OCI-LY1 (cell line): ENCODE results near the gene HDGFL3.

Source experiments
- H2AFZ ChIP-seq: fragments of 200-600 bp; sonication (generic), shearing (Covaris generic); 2 replicates; pipeline ENCODE4 v1.6.0; 2014; ENCODE audit warnings: antibody characterized with exemption, mild to moderate bottlenecking, low read length
- H3F3A ChIP-seq: fragments of 200-600 bp; sonication (generic), shearing (Covaris generic); 2 replicates; pipeline ENCODE4 v1.6.0; 2014; ENCODE audit warnings: mild to moderate bottlenecking, antibody characterized with exemption, low read length, moderate library complexity; ENCODE audit not compliant: insufficient read depth
- H3K27ac ChIP-seq: fragments of 200-600 bp; sonication (generic); 2 replicates; pipeline ENCODE4 v1.5.1; 2014; ENCODE audit warnings: low read length, mixed run types, mild to moderate bottlenecking, low read depth; ENCODE audit not compliant: poor library complexity, severe bottlenecking
- H3K27me3 ChIP-seq: fragments of 200-600 bp; sonication (generic); 2 replicates; pipeline ENCODE4 v1.6.0; 2014; ENCODE audit warnings: antibody characterized with exemption, mild to moderate bottlenecking, low read length, moderate library complexity; ENCODE audit not compliant: insufficient read depth
- H3K36me3 ChIP-seq: fragments of 200-600 bp; sonication (generic); 2 replicates; pipeline ENCODE4 v1.6.1; 2014; ENCODE audit warnings: mild to moderate bottlenecking, antibody characterized with exemption, low read length, moderate library complexity, mixed read lengths; ENCODE audit not compliant: insufficient read depth
- H3K4me1 ChIP-seq: fragments of 200-600 bp; sonication (generic); 2 replicates; pipeline ENCODE4 v1.5.1; 2014; ENCODE audit warnings: mild to moderate bottlenecking, low read length, moderate library complexity; ENCODE audit not compliant: insufficient read depth, severe bottlenecking
- H3K4me2 ChIP-seq: fragments of 200-600 bp; sonication (generic), shearing (Covaris generic); 2 replicates; pipeline ENCODE4 v1.6.1; 2014; ENCODE audit warnings: low read length
- H3K4me3 ChIP-seq: fragments of 200-600 bp; sonication (generic); 2 replicates; pipeline ENCODE4 v1.5.1; 2014; ENCODE audit warnings: low read length, low read depth, mild to moderate bottlenecking, mixed read lengths; ENCODE audit not compliant: poor library complexity, severe bottlenecking
- H3K79me2 ChIP-seq: fragments of 200-600 bp; shearing (Covaris generic); 2 replicates; pipeline ENCODE4 v1.6.1; 2016; ENCODE audit warnings: mixed run types, low read length, mixed read lengths; ENCODE audit not compliant: insufficient read depth
- H3K9ac ChIP-seq: fragments of 200-600 bp; sonication (generic), shearing (Covaris generic); 2 replicates; pipeline ENCODE4 v1.6.1; 2014; ENCODE audit warnings: mild to moderate bottlenecking, low read length, mixed read lengths
- H3K9me2 ChIP-seq: fragments of 200-600 bp; sonication (generic), shearing (Covaris generic); 2 replicates; pipeline ENCODE4 v1.6.1; 2014; ENCODE audit warnings: low read depth, mild to moderate bottlenecking, low read length, mixed read lengths
- H3K9me3 ChIP-seq: fragments of 200-600 bp; shearing (Covaris generic); 2 replicates; pipeline ENCODE4 v1.6.1; 2014; ENCODE audit warnings: low read length, mixed read lengths
- H4K20me1 ChIP-seq: fragments of 200-600 bp; sonication (generic), shearing (Covaris generic); 2 replicates; pipeline ENCODE4 v1.6.0; 2016; ENCODE audit warnings: mild to moderate bottlenecking, low read length; ENCODE audit not compliant: insufficient read depth
- CTCF ChIP-seq: fragments of 200-600 bp; sonication (generic), shearing (Covaris generic); IDR thresholded peaks from 2 replicates; pipeline ENCODE4 v1.5.1; 2017; ENCODE audit warnings: mild to moderate bottlenecking, antibody characterized with exemption, low read length, moderate library complexity, mixed read lengths
- EZH2 ChIP-seq: fragments of 200-600 bp; sonication (generic), shearing (Covaris generic); IDR thresholded peaks from 2 replicates; pipeline ENCODE4 v1.8.0; 2017; ENCODE audit warnings: borderline replicate concordance, mixed run types, mild to moderate bottlenecking, antibody characterized with exemption, low read length, moderate library complexity, mixed read lengths

The HDGFL3 gene

GRCh38 chr15:83163032-83163431 is 44.6 kb downstream of the HDGFL3 start:
- H4K20me1 ChIP-seq, result no peaks in the 10 kb centered on the region
- H3K4me2 ChIP-seq, result no peak overlapping the region
- TF ChIP-seq EZH2, result no peak
- no peak for TF ChIP-seq CTCF
- H3K9me2 ChIP-seq, result no peaks in the 10 kb centered on the region
- H3F3A ChIP-seq, result no peaks in the 10 kb centered on the region
- no peak overlapping the region for H3K4me3 ChIP-seq
- no peaks in the 10 kb centered on the region for H3K36me3 ChIP-seq
- no peaks in the 10 kb centered on the region for H3K9me3 ChIP-seq
- H3K4me1 ChIP-seq, result no peaks in the 10 kb centered on the region
- no peak overlapping the region for H3K9ac ChIP-seq
- no peaks in the 10 kb centered on the region for H3K79me2 ChIP-seq
- no peaks in the 10 kb centered on the region for H3K27me3 ChIP-seq
- H3K27ac ChIP-seq, result no peak overlapping the region
- H2AFZ ChIP-seq, result no peak overlapping the region

- no peaks in the 10 kb centered on the region for H3K79me2 ChIP-seq
- H2AFZ ChIP-seq, result no peak overlapping the region
- no peak overlapping the region for H3K4me2 ChIP-seq
- no peaks in the 10 kb centered on the region for H3K36me3 ChIP-seq
- H3K9ac ChIP-seq, result no peak overlapping the region
- H3K27me3 ChIP-seq, result no peaks in the 10 kb centered on the region
- H4K20me1 ChIP-seq, result no peaks in the 10 kb centered on the region
- H3K9me2 ChIP-seq, result no peaks in the 10 kb centered on the region
- H3K4me1 ChIP-seq, result no peaks in the 10 kb centered on the region
- H3K9me3 ChIP-seq, result no peaks in the 10 kb centered on the region
- H3K27ac ChIP-seq, result no peak overlapping the region
- TF ChIP-seq EZH2 (no peak), CTCF (no peak)
- H3F3A ChIP-seq, result no peaks in the 10 kb centered on the region
- no peak overlapping the region for H3K4me3 ChIP-seq
Observed at GRCh38 chr15:83160741-83161140, 46.9 kb downstream of the HDGFL3 start.

GRCh38 chr15:83158393-83158792 is 49.2 kb downstream of the HDGFL3 start:
- H3K9me2 ChIP-seq, result no peaks in the 10 kb centered on the region
- TF ChIP-seq EZH2, result no peak
- no peak for TF ChIP-seq CTCF
- no peaks in the 10 kb centered on the region for H3K9me3 ChIP-seq
- H3K27ac ChIP-seq, result no peak overlapping the region
- H3K4me3 ChIP-seq, result no peak overlapping the region
- no peaks in the 10 kb centered on the region for H3K36me3 ChIP-seq
- no peak overlapping the region for H3K4me2 ChIP-seq
- no peaks in the 10 kb centered on the region for H3K79me2 ChIP-seq
- no peaks in the 10 kb centered on the region for H3K27me3 ChIP-seq
- H3F3A ChIP-seq, result no peaks in the 10 kb centered on the region
- H2AFZ ChIP-seq, result no peak overlapping the region
- H3K4me1 ChIP-seq, result no peaks in the 10 kb centered on the region
- no peaks in the 10 kb centered on the region for H4K20me1 ChIP-seq
- no peak overlapping the region for H3K9ac ChIP-seq
